ENCODE results near the gene ZNF835. TPM values are rescaled to one million over a fixed set of nuclear protein-coding genes. Genes with fewer than 3 reads are reported as not detected.
"Not testable (repeated sequence)": the region's sequence is repeated elsewhere in the genome, so short reads cannot be mapped to it uniquely, and the experiment has no call there.

The ZNF835 gene
- total RNA-seq: 10.5 TPM

- peak; percentile 24 to 93 (median 92) for DNase-seq (ENCODE audit: low read depth in 2 of 3, low spot score in 2 of 3)
Measured at GRCh38 chr19:56671613-56671994, at the start of gene ZNF835. Gene ZNF835, minus strand, starts transcription at chr19:56671757. Its CDS starts 6,559 bp downstream, at chr19:56665198.

- peak in 2 of 3 donors; percentile 12 to 13 for DNase-seq (ENCODE audit: low read depth in 2 of 3, low spot score in 2 of 3)
Measured at GRCh38 chr19:56720281-56720680, 48.7 kb upstream of the ZNF835 start.

- peak in 1 of 3 donors; percentile 13 for DNase-seq (ENCODE audit: low read depth in 2 of 3, low spot score in 2 of 3)
Measured at GRCh38 chr19:56718231-56718630, 46.7 kb upstream of the ZNF835 start.

- DNase-seq (ENCODE audit: low read depth in 2 of 3, low spot score in 2 of 3): no peak
Measured at GRCh38 chr19:56712611-56713276, 41.2 kb upstream of the ZNF835 start.

GRCh38 chr19:56710437-56710836 is 38.9 kb upstream of the ZNF835 start:
- no peak for DNase-seq (ENCODE audit: low read depth in 2 of 3, low spot score in 2 of 3)

- no peak for DNase-seq (ENCODE audit: low read depth in 2 of 3, low spot score in 2 of 3)
Measured at GRCh38 chr19:56707821-56708220, 36.3 kb upstream of the ZNF835 start.

- no peak for DNase-seq (ENCODE audit: low read depth in 2 of 3, low spot score in 2 of 3)
Measured at GRCh38 chr19:56705939-56706338, 34.4 kb upstream of the ZNF835 start.

- DNase-seq (ENCODE audit: low read depth in 2 of 3, low spot score in 2 of 3): no peak
Measured at GRCh38 chr19:56701895-56702294, 30.3 kb upstream of the ZNF835 start.

- DNase-seq (ENCODE audit: low read depth in 2 of 3, low spot score in 2 of 3): no peak
Measured at GRCh38 chr19:56699552-56699951, 28.0 kb upstream of the ZNF835 start.

- no peak for DNase-seq (ENCODE audit: low read depth in 2 of 3, low spot score in 2 of 3)
Measured at GRCh38 chr19:56692206-56692895, 20.8 kb upstream of the ZNF835 start.

- peak in 2 of 3 donors; percentile 80 to 95 for DNase-seq (ENCODE audit: low read depth in 2 of 3, low spot score in 2 of 3)
Measured at GRCh38 chr19:56690670-56691069, 19.1 kb upstream of the ZNF835 start.

- DNase-seq (ENCODE audit: low read depth in 2 of 3, low spot score in 2 of 3): peak in 1 of 3 donors; percentile 64
Measured at GRCh38 chr19:56689198-56689597, 17.6 kb upstream of the ZNF835 start.

- DNase-seq (ENCODE audit: low read depth in 2 of 3, low spot score in 2 of 3): no peak
Measured at GRCh38 chr19:56687031-56687430, 15.5 kb upstream of the ZNF835 start.

- no peak for DNase-seq (ENCODE audit: low read depth in 2 of 3, low spot score in 2 of 3)
Measured at GRCh38 chr19:56683116-56683515, 11.6 kb upstream of the ZNF835 start.

GRCh38 chr19:56681702-56682101 is 10.1 kb upstream of the ZNF835 start:
- no peak for DNase-seq (ENCODE audit: low read depth in 2 of 3, low spot score in 2 of 3)

GRCh38 chr19:56678205-56678604 is 6.6 kb upstream of the ZNF835 start:
- no peak for DNase-seq (ENCODE audit: low read depth in 2 of 3, low spot score in 2 of 3)

GRCh38 chr19:56672610-56673009 is 1.1 kb upstream of the ZNF835 start:
- not testable (repeated sequence) for DNase-seq (ENCODE audit: low read depth in 2 of 3, low spot score in 2 of 3)

- DNase-seq (ENCODE audit: low read depth in 2 of 3, low spot score in 2 of 3): no peak
Measured at GRCh38 chr19:56670961-56671612, 470 bp downstream of the ZNF835 start.

- DNase-seq (ENCODE audit: low read depth in 2 of 3, low spot score in 2 of 3): no peak
Measured at GRCh38 chr19:56670401-56670960, 1.1 kb downstream of the ZNF835 start.

GRCh38 chr19:56668676-56669075 is 2.9 kb downstream of the ZNF835 start:
- DNase-seq (ENCODE audit: low read depth in 2 of 3, low spot score in 2 of 3): no peak

GRCh38 chr19:56667311-56667870 is 4.2 kb downstream of the ZNF835 start:
- DNase-seq (ENCODE audit: low read depth in 2 of 3, low spot score in 2 of 3): no peak

All from hematopoietic multipotent progenitor cell (in vitro differentiated cells).